ENCODE data around the gene ZFAND2A. TPM values are rescaled to one million over a fixed set of nuclear protein-coding genes. Genes with fewer than 3 reads are reported as not detected.
"Not testable (repeated sequence)": the region's sequence is repeated elsewhere in the genome, so short reads cannot be mapped to it uniquely, and the experiment has no call there.

ZFAND2A gene
- total RNA-seq, 1 donor from 2014 or later = 14.8 TPM

GRCh38 chr7:1200045-1200444, 40.0 kb upstream of the ZFAND2A start:
- intact Hi-C loops (cut with DNase I) = no loop called here
- Histone ChIP-seq H3K27me3 (ENCODE audit: low read depth) (peaks cover 50% of the 10 kb centered on the region), H3K27ac (no peak overlapping the region), H3K4me3 (no peak overlapping the region), H3K4me1 (no peaks in the 10 kb centered on the region), H3K36me3 (no peaks in the 10 kb centered on the region), H3K9me3 (no peaks in the 10 kb centered on the region)
- TF ChIP-seq CTCF (IDR thresholded peaks at IDR 0.05) = no peak
- no peak for ATAC-seq
- no peak for DNase-seq

- TF ChIP-seq CTCF (IDR thresholded peaks at IDR 0.05) = no peak
- no peaks in the 10 kb centered on the region for H3K4me1 ChIP-seq
- DNase-seq = no peak
- H3K9me3 ChIP-seq = no peaks in the 10 kb centered on the region
- no peak overlapping the region for H3K27ac ChIP-seq
- no peaks in the 10 kb centered on the region for H3K36me3 ChIP-seq
- H3K27me3 ChIP-seq (ENCODE audit: low read depth) = peaks cover 56% of the 10 kb centered on the region
- ATAC-seq = no peak
- no peak overlapping the region for H3K4me3 ChIP-seq
- intact Hi-C loops (cut with DNase I) = no loop called here
Observed at GRCh38 chr7:1197997-1198625, 38.1 kb upstream of the ZFAND2A start.

- Histone ChIP-seq H3K4me1 (no peaks in the 10 kb centered on the region), H3K9me3 (no peaks in the 10 kb centered on the region), H3K27ac (no peak overlapping the region), H3K36me3 (no peaks in the 10 kb centered on the region), H3K4me3 (no peak overlapping the region), H3K27me3 (ENCODE audit: low read depth) (peaks cover 61% of the 10 kb centered on the region)
- TF ChIP-seq CTCF (IDR thresholded peaks at IDR 0.05) = no peak
- no peak for ATAC-seq
- no peak for DNase-seq
- intact Hi-C loops (cut with DNase I) = no loop called here
Observed at GRCh38 chr7:1196950-1197349, 37.0 kb upstream of the ZFAND2A start.

- H3K4me1 ChIP-seq; intact Hi-C loops (cut with DNase I); DNase-seq; H3K27ac ChIP-seq; ATAC-seq; H3K9me3 ChIP-seq; H3K4me3 ChIP-seq; H3K36me3 ChIP-seq: not testable (repeated sequence)
- peaks cover 60% of the 10 kb centered on the region for H3K27me3 ChIP-seq (ENCODE audit: low read depth)
Observed at GRCh38 chr7:1196441-1196840, 36.4 kb upstream of the ZFAND2A start.

GRCh38 chr7:1193593-1194424, 33.8 kb upstream of the ZFAND2A start:
- Histone ChIP-seq H3K27ac (no peak overlapping the region), H3K27me3 (ENCODE audit: low read depth) (peaks cover 48% of the 10 kb centered on the region), H3K4me1 (no peaks in the 10 kb centered on the region), H3K36me3 (no peaks in the 10 kb centered on the region), H3K9me3 (no peaks in the 10 kb centered on the region), H3K4me3 (no peak overlapping the region)
- intact Hi-C loops (cut with DNase I) = no loop called here
- peak; percentile 70 to 71 for ATAC-seq
- no peak for DNase-seq
- TF ChIP-seq CTCF (IDR thresholded peaks at IDR 0.05) = peak; percentile 21

GRCh38 chr7:1192171-1192676, 32.2 kb upstream of the ZFAND2A start:
- intact Hi-C loops (cut with DNase I) = no loop called here
- Histone ChIP-seq H3K9me3 (no peaks in the 10 kb centered on the region), H3K27ac (no peak overlapping the region), H3K4me1 (no peaks in the 10 kb centered on the region), H3K36me3 (no peaks in the 10 kb centered on the region), H3K27me3 (ENCODE audit: low read depth) (peaks cover 51% of the 10 kb centered on the region), H3K4me3 (no peak overlapping the region)
- ATAC-seq (no peak), DNase-seq (no peak)
- no peak for TF ChIP-seq CTCF (IDR thresholded peaks at IDR 0.05)

All from lower lobe of right lung (tissue), 2 donors.